DND-41 (cell line): Measurements from ENCODE around the gene MAP2.

Experiments used
- CTCF ChIP-seq: IDR thresholded peaks from 2 replicates; pipeline ENCODE4 v1.5.1; 2012; ENCODE audit warnings: borderline replicate concordance, low read length, moderate library complexity, mild to moderate bottlenecking; ENCODE audit not compliant: poor library complexity, severe bottlenecking; ENCODE audit errors: extremely low read depth
- EZH2 ChIP-seq: IDR thresholded peaks from 3 replicates; pipeline ENCODE4 v1.6.1; 2012; ENCODE audit warnings: borderline replicate concordance, low read depth, mild to moderate bottlenecking, moderate library complexity, low read length, inconsistent platforms; ENCODE audit not compliant: severe bottlenecking

- no peak for TF ChIP-seq CTCF
- TF ChIP-seq EZH2 = no peak
Observed at GRCh38 chr2:209534228-209534627, 110.4 kb downstream of the MAP2 start.
